ENCODE measurements around the gene NKX2-4. TPM values are rescaled to one million over a fixed set of nuclear protein-coding genes. Genes with fewer than 3 reads are reported as not detected.

Gene NKX2-4
- total and polyA plus RNA-seq, 3 donors from 2014 or later: 0.99 to 6.3 (median 5.1) TPM

DNA sequence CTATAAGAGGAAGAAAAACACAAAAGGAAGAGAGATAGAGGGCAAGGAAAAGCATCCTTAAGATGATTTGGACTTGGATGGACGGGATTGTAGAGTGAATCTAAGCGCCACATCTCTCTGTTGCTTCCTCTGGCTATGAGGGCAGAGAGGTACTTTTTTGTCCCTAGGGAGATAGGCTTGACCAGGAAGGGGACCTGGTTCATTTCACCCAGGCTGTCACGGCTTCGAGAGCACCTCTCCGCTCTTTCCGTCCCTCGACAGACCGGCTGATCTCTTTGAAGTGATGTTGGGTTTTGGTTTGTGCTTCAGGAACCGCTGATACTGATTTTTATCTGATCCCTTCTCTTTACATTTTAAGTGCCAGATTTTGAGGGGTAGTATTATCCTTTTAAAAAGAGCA lies 19.6 kb downstream of the NKX2-4 start:
- 93 to 95% methylated on average over 9 of the region's 9 CpGs for WGBS, 2 donors
- TF ChIP-seq POLR2A (IDR thresholded peaks at IDR 0.05): no peak
- Histone ChIP-seq H3K27ac (no peak overlapping the region), H3K27me3 (no peaks in the 10 kb centered on the region), H3K4me3 (no peak overlapping the region), H3K4me1 (no peaks in the 10 kb centered on the region), H3K9me3 (no peaks in the 10 kb centered on the region), H3K36me3 (ENCODE audit: low read depth, missing control alignments) (no peaks in the 10 kb centered on the region)
- no peak for DNase-seq
- intact Hi-C loops (cut with DNase I; ENCODE audit: low total_unique reads): no loop called here

DNA sequence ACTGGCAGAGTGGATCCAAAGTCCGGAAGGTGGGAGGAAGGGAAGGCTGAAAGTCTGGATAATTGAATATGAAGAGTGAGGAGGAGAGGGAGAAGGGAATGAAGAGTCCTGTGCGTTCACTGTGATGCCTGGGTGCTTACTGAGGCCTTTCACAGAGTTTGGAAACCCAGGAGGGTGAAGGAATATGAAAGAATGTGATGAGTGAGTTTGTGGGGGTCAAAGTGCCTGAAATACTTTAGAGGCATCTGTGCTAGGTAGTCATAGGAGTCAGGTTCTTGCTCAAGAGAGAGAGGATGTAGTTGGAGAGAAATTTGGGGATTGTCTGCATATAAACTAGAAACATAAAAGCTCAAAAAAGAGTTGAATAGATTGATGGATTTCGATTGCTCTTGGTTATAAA lies 20.7 kb downstream of the NKX2-4 start:
- Histone ChIP-seq H3K27me3 (no peaks in the 10 kb centered on the region), H3K9me3 (no peaks in the 10 kb centered on the region), H3K27ac (no peak overlapping the region), H3K4me1 (no peaks in the 10 kb centered on the region), H3K4me3 (no peak overlapping the region), H3K36me3 (ENCODE audit: low read depth, missing control alignments) (no peaks in the 10 kb centered on the region)
- intact Hi-C loops (cut with DNase I; ENCODE audit: low total_unique reads): no loop called here
- TF ChIP-seq, protein P1, sequence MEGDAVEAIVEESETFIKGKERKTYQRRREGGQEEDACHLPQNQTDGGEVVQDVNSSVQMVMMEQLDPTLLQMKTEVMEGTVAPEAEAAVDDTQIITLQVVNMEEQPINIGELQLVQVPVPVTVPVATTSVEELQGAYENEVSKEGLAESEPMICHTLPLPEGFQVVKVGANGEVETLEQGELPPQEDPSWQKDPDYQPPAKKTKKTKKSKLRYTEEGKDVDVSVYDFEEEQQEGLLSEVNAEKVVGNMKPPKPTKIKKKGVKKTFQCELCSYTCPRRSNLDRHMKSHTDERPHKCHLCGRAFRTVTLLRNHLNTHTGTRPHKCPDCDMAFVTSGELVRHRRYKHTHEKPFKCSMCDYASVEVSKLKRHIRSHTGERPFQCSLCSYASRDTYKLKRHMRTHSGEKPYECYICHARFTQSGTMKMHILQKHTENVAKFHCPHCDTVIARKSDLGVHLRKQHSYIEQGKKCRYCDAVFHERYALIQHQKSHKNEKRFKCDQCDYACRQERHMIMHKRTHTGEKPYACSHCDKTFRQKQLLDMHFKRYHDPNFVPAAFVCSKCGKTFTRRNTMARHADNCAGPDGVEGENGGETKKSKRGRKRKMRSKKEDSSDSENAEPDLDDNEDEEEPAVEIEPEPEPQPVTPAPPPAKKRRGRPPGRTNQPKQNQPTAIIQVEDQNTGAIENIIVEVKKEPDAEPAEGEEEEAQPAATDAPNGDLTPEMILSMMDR (IDR thresholded peaks at IDR 0.05): no peak
- no peak for TF ChIP-seq POLR2A (IDR thresholded peaks at IDR 0.05)
- DNase-seq: no peak
- 94 to 97% methylated on average over 3 of the region's 3 CpGs for WGBS, 2 donors

DNA sequence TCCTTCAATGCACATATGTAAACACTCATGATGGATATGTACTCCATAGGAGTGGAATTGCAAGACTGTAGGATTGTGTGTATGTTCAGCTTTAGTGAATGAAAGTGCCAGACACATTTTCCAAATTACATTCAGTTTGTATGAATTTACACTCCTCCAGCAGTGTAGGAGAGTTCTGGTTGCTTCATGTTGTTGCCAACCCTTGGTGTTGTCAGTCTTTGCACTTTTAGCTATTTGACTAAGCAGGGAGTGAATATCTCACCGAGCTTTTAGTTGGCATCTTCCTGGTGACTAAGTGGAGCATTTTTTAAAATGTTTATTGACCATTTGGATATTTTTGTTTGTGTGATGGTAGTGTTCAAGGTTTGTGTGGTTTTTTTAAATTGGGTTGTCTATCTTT lies 23.9 kb downstream of the NKX2-4 start:
- Histone ChIP-seq H3K4me3 (no peak overlapping the region), H3K27ac (no peak overlapping the region), H3K27me3 (no peaks in the 10 kb centered on the region), H3K36me3 (ENCODE audit: low read depth, missing control alignments) (no peaks in the 10 kb centered on the region), H3K4me1 (no peaks in the 10 kb centered on the region), H3K9me3 (no peaks in the 10 kb centered on the region)
- TF ChIP-seq, protein P1 (IDR thresholded peaks at IDR 0.05): no peak
- TF ChIP-seq POLR2A (IDR thresholded peaks at IDR 0.05): no peak
- no peak for DNase-seq
- 84% methylated on average over 1 of the region's 1 CpG for WGBS, 2 donors
- intact Hi-C loops (cut with DNase I; ENCODE audit: low total_unique reads): no loop called here

DNA sequence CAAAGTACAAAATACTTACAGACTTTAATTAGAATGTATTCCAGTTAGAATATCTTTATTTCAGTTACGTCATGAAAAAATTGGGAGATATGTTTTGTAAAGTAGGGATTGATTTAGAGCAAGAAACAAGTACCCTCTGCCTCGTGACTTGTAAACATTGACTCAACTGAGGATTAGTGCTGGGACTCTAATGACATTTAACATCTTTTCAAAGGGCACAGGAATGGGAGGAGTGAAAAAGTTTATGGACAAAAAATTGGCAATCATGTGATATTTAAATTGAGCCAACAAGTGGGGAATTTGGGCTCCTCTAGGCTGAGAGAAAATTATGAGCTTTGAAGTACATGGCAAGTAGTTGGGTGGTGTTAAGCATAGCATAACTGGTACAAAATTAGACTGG lies 25.3 kb downstream of the NKX2-4 start:
- H3K4me3 ChIP-seq: no peak overlapping the region
- no peak overlapping the region for H3K27ac ChIP-seq
- no peak for DNase-seq
- 87 to 88% methylated on average over 2 of the region's 2 CpGs for WGBS, 2 donors
- no peaks in the 10 kb centered on the region for H3K27me3 ChIP-seq
- no peaks in the 10 kb centered on the region for H3K9me3 ChIP-seq
- intact Hi-C loops (cut with DNase I; ENCODE audit: low total_unique reads): no loop called here
- H3K4me1 ChIP-seq: no peaks in the 10 kb centered on the region
- TF ChIP-seq, protein P1 (IDR thresholded peaks at IDR 0.05): no peak
- no peak for TF ChIP-seq POLR2A (IDR thresholded peaks at IDR 0.05)
- no peaks in the 10 kb centered on the region for H3K36me3 ChIP-seq (ENCODE audit: low read depth, missing control alignments)

DNA sequence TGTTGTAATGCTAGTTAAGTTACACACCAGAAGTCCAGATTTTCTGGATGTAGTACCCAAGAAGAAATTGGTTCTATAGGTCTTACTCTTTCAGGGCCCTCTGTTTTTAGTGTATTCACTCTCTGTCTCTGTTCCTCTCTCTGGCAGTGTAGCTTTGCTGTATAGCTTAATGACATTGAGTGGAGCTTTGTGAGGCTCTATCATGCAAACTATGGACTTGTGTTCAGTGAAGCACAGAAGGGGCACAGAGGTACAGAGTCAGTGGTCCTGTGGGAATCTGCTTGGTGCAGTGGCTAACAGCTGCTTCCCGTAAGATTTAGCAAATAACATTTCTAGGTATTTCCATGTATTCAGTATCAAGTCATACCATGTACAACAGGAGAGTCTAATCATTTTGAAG lies 26.1 kb downstream of the NKX2-4 start:
- H3K9me3 ChIP-seq: no peaks in the 10 kb centered on the region
- H3K27ac ChIP-seq: no peak overlapping the region
- no peak overlapping the region for H3K4me3 ChIP-seq
- H3K36me3 ChIP-seq (ENCODE audit: low read depth, missing control alignments): no peaks in the 10 kb centered on the region
- H3K4me1 ChIP-seq: no peaks in the 10 kb centered on the region
- intact Hi-C loops (cut with DNase I; ENCODE audit: low total_unique reads): no loop called here
- H3K27me3 ChIP-seq: no peaks in the 10 kb centered on the region
- 75 to 95% methylated on average over 1 of the region's 1 CpG for WGBS, 2 donors
- TF ChIP-seq, protein P1 (IDR thresholded peaks at IDR 0.05): no peak
- TF ChIP-seq POLR2A (IDR thresholded peaks at IDR 0.05): no peak
- no peak for DNase-seq
